ENCODE measurements around the gene SPRYD7. TPM values are rescaled to one million over a fixed set of nuclear protein-coding genes. Genes with fewer than 3 reads are reported as not detected.

The SPRYD7 gene
- total and polyA plus RNA-seq, 9 donors: 3.7 to 11.6 (median 6.8) TPM

DNA sequence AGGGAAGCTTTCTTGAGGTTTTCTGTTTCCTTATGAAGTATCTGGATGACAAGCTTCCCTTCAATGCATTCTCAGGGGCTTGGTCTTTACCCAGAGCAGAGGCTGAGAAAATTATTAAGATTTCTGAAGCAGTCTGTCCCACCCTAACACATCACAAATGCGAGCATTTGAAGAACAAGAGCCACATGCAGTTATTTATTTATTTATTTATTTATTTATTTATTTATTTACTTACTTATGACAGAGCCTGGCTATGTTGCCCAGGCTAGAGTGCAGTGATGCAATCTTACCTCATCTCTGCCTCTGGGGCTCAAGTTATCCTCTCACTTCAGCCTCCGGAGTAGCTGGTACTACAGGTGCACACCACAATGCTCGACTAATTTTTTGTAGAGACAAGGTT, 38.4 kb downstream of the SPRYD7 start:
- no peak for DNase-seq
- no peak for TF ChIP-seq EP300 (IDR thresholded peaks at IDR 0.05)
- Histone ChIP-seq H3K36me3 (no peaks in the 10 kb centered on the region), H3K4me3 (no peak overlapping the region), H3K27me3 (no peaks in the 10 kb centered on the region), H3K4me1 (ENCODE audit: insufficient read depth) (no peaks in the 10 kb centered on the region), H3K27ac (no peak overlapping the region), H3K9me3 (no peaks in the 10 kb centered on the region)
- intact Hi-C loops (cut with DNase I): no loop called here
- 82 to 88% (median 83%) methylated on average over 3 of the region's 3 CpGs for WGBS, 3 donors

DNA sequence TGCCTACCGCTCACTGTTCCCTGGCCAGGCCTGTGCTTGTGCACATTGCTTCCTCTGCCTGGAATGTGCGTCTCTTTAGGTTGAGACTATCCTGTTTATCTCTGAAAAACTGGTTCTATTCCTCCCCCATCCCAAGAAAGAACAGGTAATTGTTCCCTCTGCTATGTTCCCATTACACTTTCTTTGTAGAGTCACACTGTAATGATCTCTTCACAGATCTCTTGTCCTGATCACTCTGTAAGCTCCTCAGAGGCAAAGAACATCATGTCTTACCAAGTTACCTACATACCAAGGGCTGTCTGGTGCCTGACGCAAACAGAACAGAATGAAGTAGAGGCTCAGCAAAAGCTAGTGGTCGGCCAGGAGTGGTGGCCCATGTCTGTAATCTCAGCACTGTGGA, 40.3 kb downstream of the SPRYD7 start:
- Histone ChIP-seq H3K27ac (no peak overlapping the region), H3K27me3 (no peaks in the 10 kb centered on the region), H3K36me3 (no peaks in the 10 kb centered on the region), H3K9me3 (no peaks in the 10 kb centered on the region), H3K4me3 (no peak overlapping the region), H3K4me1 (ENCODE audit: insufficient read depth) (no peaks in the 10 kb centered on the region)
- no peak for TF ChIP-seq EP300 (IDR thresholded peaks at IDR 0.05)
- TF ChIP-seq POLR2A (IDR thresholded peaks at IDR 0.05): no peak
- no peak for TF ChIP-seq CTCF (IDR thresholded peaks at IDR 0.05)
- WGBS, 3 donors: 90 to 91% (median 90%) methylated on average over 4 of the region's 4 CpGs
- no peak for DNase-seq
- intact Hi-C loops (cut with DNase I): no loop called here

- no peaks in the 10 kb centered on the region for H3K36me3 ChIP-seq
- no peak overlapping the region for H3K4me3 ChIP-seq
- no peaks in the 10 kb centered on the region for H3K4me1 ChIP-seq (ENCODE audit: insufficient read depth)
- no peaks in the 10 kb centered on the region for H3K9me3 ChIP-seq
- TF ChIP-seq CTCF (IDR thresholded peaks at IDR 0.05): no peak
- TF ChIP-seq POLR2A (IDR thresholded peaks at IDR 0.05): no peak
- no peak for TF ChIP-seq EP300 (IDR thresholded peaks at IDR 0.05)
- no peaks in the 10 kb centered on the region for H3K27me3 ChIP-seq
- intact Hi-C loops (cut with DNase I): no loop called here
- 90 to 96% (median 95%) methylated on average over 3 of the region's 3 CpGs for WGBS, 3 donors
- no peak overlapping the region for H3K27ac ChIP-seq
- DNase-seq: no peak
Measured at GRCh38 chr13:49893591-49893990, 42.5 kb downstream of the SPRYD7 start.

DNA sequence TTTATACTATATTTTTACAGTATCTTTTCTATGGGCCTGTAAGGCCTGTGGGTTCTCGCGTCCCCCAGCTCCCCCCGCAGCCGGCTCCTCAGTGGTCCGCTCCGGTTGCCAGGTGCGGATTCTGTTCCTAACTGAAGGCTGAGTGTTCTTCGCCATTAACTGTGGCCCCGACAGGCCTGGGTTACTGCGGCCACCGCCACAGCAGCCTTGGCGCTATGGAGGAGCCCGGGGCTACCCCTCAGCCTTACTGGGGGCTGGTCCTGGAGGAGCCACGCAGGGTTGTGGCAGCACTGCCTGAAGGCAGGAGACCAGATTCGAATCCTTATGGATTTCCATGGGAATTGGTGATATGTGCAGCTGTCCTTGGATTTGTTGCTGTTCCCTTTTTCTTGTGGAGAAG, 45.8 kb downstream of the SPRYD7 start:
- DNase-seq: no peak
- Histone ChIP-seq H3K27ac (no peak overlapping the region), H3K4me3 (no peak overlapping the region), H3K36me3 (no peaks in the 10 kb centered on the region), H3K4me1 (ENCODE audit: insufficient read depth) (no peaks in the 10 kb centered on the region), H3K9me3 (no peaks in the 10 kb centered on the region), H3K27me3 (no peaks in the 10 kb centered on the region)
- intact Hi-C loops (cut with DNase I): no loop called here
- TF ChIP-seq POLR2A (IDR thresholded peaks at IDR 0.05) (no peak), EP300 (IDR thresholded peaks at IDR 0.05) (no peak), CTCF (IDR thresholded peaks at IDR 0.05) (no peak)
- WGBS, 3 donors: 81 to 95% (median 92%) methylated on average over 15 of the region's 15 CpGs

DNA sequence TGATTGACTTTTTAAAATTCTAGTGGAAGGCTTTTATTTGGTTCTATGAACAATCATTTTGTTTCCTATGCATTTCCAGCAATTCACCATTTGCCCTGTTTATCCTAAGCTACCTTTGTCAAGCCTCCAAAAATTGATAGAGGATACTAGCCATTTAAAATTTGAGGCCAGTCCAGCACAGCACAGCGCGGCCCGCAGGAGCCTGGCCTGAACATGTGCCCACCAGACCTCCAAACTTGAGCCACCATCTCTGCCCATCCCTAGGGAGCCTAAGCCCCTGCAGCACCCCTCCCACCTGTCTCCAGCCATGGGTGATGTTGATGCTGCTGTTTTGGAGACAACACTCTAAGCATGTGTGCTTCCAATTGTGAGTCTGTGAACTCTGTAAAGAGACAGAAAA, 57.5 kb downstream of the SPRYD7 start:
- DNase-seq: no peak
- Histone ChIP-seq H3K9me3 (peaks cover 0 to 3% of the 10 kb centered on the region in 2 donors), H3K4me3 (no peak overlapping the region), H3K4me1 (ENCODE audit: insufficient read depth) (no peaks in the 10 kb centered on the region), H3K27ac (no peak overlapping the region), H3K27me3 (no peaks in the 10 kb centered on the region), H3K36me3 (no peaks in the 10 kb centered on the region)
- intact Hi-C loops (cut with DNase I): no loop called here
- TF ChIP-seq POLR2A (IDR thresholded peaks at IDR 0.05) (no peak), CTCF (IDR thresholded peaks at IDR 0.05) (no peak), EP300 (IDR thresholded peaks at IDR 0.05) (no peak)
- WGBS, 3 donors: 82 to 99% (median 97%) methylated on average over 3 of the region's 3 CpGs
